NB4 (cell line): ENCODE results near the gene EHBP1L1.
A peak's percentile ranks its signal among the peaks of the same experiment; 100 is the strongest.
"Not testable (repeated sequence)": the region's sequence is repeated elsewhere in the genome, so short reads cannot be mapped to it uniquely, and the experiment has no call there.

Source experiments
- DNase-seq: peaks from one replicate; pipeline ENCODE4 v3.0.0; 2010; ENCODE audit warnings: low read depth
- H3K4me3 ChIP-seq: one replicate; pipeline ENCODE4 v1.5.1; 2011; ENCODE audit warnings: mild to moderate bottlenecking, low read depth, low read length, moderate library complexity
- CTCF ChIP-seq: IDR thresholded peaks from one replicate; pipeline ENCODE4 v1.5.1; 2012; ENCODE audit warnings: low read depth, low read length
- MAX ChIP-seq: IDR thresholded peaks from 2 replicates; pipeline ENCODE4 v1.6.1; 2011; ENCODE audit warnings: low read depth, low read length
- MYC ChIP-seq: IDR thresholded peaks from 2 replicates; pipeline ENCODE4 v1.6.1; 2011; ENCODE audit warnings: low read depth, low read length
- POLR2A ChIP-seq: IDR thresholded peaks from 2 replicates; pipeline ENCODE4 v1.6.1; 2011; ENCODE audit warnings: mild to moderate bottlenecking; ENCODE audit not compliant: insufficient read length; ENCODE audit errors: extremely low read depth

Gene EHBP1L1

GRCh38 chr11:65637032-65637557 lies 61.2 kb downstream of the EHBP1L1 start:
- no peak for DNase-seq
- H3K4me3 ChIP-seq = peak overlapping the region; percentile 41

GRCh38 chr11:65637794-65638419 lies 62.1 kb downstream of the EHBP1L1 start, which contains the start of gene SIPA1:
TSS of gene SIPA1 (plus strand) at chr11:65638101. CDS start at chr11:65640922, 2,821 bp downstream.
- H3K4me3 ChIP-seq = peak within 1 kb of the TSS; percentile 69
- DNase-seq = peak; percentile 89

More at GRCh38 chr11:65637032-65637557, 61.2 kb downstream of the EHBP1L1 start:
- no peak for TF ChIP-seq MYC
- TF ChIP-seq POLR2A = no peak
- TF ChIP-seq MAX = no peak
- TF ChIP-seq CTCF = no peak

DNA sequence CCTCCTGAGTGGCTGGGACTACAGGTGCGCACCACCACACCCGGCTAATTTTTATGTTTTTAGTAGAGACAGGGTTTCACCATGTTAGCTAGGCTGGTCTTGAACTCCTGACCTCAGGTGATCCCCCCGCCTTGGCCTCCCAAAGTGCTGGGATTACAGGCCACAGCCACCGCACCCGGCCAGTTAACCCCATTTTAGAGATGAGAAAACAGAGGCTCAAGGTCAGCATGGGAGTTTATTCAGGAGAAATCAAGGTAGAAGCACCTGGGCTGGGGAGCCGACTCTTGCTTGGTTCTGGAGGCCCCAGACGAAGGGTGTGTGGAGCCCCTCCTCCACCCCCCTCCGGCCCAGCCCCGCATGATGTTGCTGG lies 63.4 kb downstream of the EHBP1L1 start:
- not testable (repeated sequence) for H3K4me3 ChIP-seq, DNase-seq

More at GRCh38 chr11:65637794-65638419, 62.1 kb downstream of the EHBP1L1 start, which contains the start of gene SIPA1:
- TF ChIP-seq MYC = peak; percentile 83
- peak; percentile 33 for TF ChIP-seq CTCF
- TF ChIP-seq POLR2A = peak; percentile 64
- peak; percentile 68 for TF ChIP-seq MAX

- peak; percentile 94 for DNase-seq
- TF ChIP-seq POLR2A = no peak
- TF ChIP-seq MYC = peak; percentile 48; the same call in 1 of the 2 replicates
- TF ChIP-seq CTCF = no peak
- TF ChIP-seq MAX = peak; percentile 68
- peak overlapping the region; percentile 22 for H3K4me3 ChIP-seq
Measured at GRCh38 chr11:65639623-65640482, 64.0 kb downstream of the EHBP1L1 start.

DNA sequence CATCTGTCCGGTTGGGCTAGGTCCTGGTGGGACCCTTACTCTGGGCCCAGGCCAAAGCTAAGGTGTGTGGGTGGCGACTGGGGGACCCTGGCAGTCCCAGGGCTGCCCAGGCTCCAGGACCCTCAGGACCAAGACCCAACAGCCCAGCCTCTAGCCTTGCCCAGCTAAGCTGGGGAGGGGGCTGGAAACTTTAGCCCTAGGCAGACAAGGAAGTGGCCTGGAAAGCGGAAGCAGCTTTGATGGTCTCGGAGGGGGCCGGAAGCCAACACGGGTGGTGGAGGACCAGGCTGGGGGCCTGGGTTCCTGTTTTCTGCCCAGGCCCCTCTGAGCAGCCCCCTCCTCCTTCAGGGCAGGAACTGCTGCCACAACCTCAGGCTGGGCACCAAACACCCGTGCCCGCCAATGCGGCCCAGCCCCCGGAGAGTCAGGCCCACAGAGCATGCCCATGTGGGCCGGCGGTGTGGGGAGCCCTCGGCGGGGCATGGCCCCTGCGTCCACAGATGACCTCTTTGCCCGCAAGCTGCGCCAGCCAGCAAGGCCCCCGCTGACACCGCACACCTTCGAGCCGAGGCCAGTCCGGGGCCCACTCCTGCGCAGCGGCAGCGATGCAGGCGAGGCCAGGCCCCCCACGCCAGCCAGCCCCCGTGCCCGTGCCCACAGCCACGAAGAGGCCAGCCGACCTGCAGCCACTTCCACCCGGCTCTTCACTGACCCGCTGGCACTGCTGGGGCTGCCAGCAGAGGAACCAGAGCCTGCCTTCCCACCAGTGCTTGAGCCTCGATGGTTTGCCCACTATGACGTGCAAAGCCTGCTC lies 64.8 kb downstream of the EHBP1L1 start:
- peak overlapping the region; percentile 22 for H3K4me3 ChIP-seq
- no peak for TF ChIP-seq POLR2A
- TF ChIP-seq MYC = peak; percentile 21; the same call in 1 of the 2 replicates
- TF ChIP-seq MAX = peak; percentile 34; the same call in 1 of the 2 replicates
- DNase-seq = peak; percentile 89

- no peak overlapping the region for H3K4me3 ChIP-seq
- DNase-seq = no peak
- TF ChIP-seq POLR2A (no peak), CTCF (no peak), MYC (no peak)
Measured at GRCh38 chr11:65641297-65642013, 65.6 kb downstream of the EHBP1L1 start.
